RPMI7951 (cell line): ENCODE results near the gene ENHO. TPM values are rescaled to one million over a fixed set of nuclear protein-coding genes. Genes with fewer than 3 reads are reported as not detected.

ENCODE experiments used
- DNase-seq: peaks from one replicate; pipeline ENCODE4 v3.0.0-alpha.2; 2012; ENCODE audit warnings: low read depth
- total RNA-seq: library from RNA; depleted of rRNA; stranded (reverse); fragments of >200 nt; shearing (Covaris generic); gene quantifications from 2 replicates; pipeline ENCODE4 v1.2.3, GENCODE V29; 2014; rRNA removed

ENHO gene
- total RNA-seq, 1 experiment from 2014 or later, result 0.48 TPM

GRCh38 chr9:34475097-34475496, 47.7 kb downstream of the ENHO start:
- no peak for DNase-seq

Other genes starting within 250 kb of the ENHO start
- gene KIF24, start 193.7 kb downstream of the ENHO start, total RNA-seq, result 6.9 and 7.1 TPM in 2 replicates
- gene NUDT2, start 193.4 kb downstream of the ENHO start, total RNA-seq, result 40.6 and 47.3 TPM in 2 replicates
- 1.7 and 2.0 TPM in 2 replicates for gene MYORG, start 146.1 kb downstream of the ENHO start, total RNA-seq
- gene FAM219A, start 64.4 kb downstream of the ENHO start, total RNA-seq, result 10.7 and 11.2 TPM in 2 replicates
- gene DNAI1, start 64.2 kb downstream of the ENHO start, total RNA-seq, result not detected in 2 replicates
- not detected in 2 replicates for gene CNTFR, start 66.7 kb upstream of the ENHO start, total RNA-seq
- gene RPP25L, start 89.1 kb upstream of the ENHO start, total RNA-seq, result 27.6 and 37.6 TPM in 2 replicates
- gene DCTN3, start 97.5 kb upstream of the ENHO start, total RNA-seq, result 213 and 217 TPM in 2 replicates
- not detected in 2 replicates for gene ARID3C, start 106.1 kb upstream of the ENHO start, total RNA-seq
- 69.6 and 93.2 TPM in 2 replicates for gene SIGMAR1, start 114.8 kb upstream of the ENHO start, total RNA-seq
- gene GALT, start 123.7 kb upstream of the ENHO start, total RNA-seq, result 12.6 and 16.7 TPM in 2 replicates
- 0.59 and 0.72 TPM in 2 replicates for gene IL11RA, start 129.2 kb upstream of the ENHO start, total RNA-seq
- not detected in 2 replicates for gene CCL27, start 139.7 kb upstream of the ENHO start, total RNA-seq
- not detected in 2 replicates for gene CCL19, start 168.3 kb upstream of the ENHO start, total RNA-seq
- not detected in 2 replicates for gene CCL21, start 187.1 kb upstream of the ENHO start, total RNA-seq